Endothelial cell of umbilical vein (primary cell): ENCODE measurements around the gene SCNM1. TPM values are rescaled to one million over a fixed set of nuclear protein-coding genes. Genes with fewer than 3 reads are reported as not detected.

Experiments
- BruUV-seq: library from RNA; stranded (reverse); fragments of 400-500 nt; replicated peaks from 2 replicates; lab custom pipeline; 2021; lab: Mats Ljungman, UMichigan
- CTCF ChIA-PET: fragments of 300-600, 350-600 bp; sonication (Branson Sonifier 250); formaldehyde crosslinking; loops from one replicate; lab custom pipeline; 2021; ENCODE audit warnings: antibody characterized with exemption, inconsistent platforms; lab: Charles Lee
- POLR2A ChIA-PET: fragments of 300-600, 350-600 bp; sonication (Branson Sonifier 250); formaldehyde crosslinking; loops from one replicate; lab custom pipeline; 2021; ENCODE audit warnings: antibody characterized with exemption, inconsistent platforms; lab: Charles Lee
- DNase-seq: peaks from one replicate; pipeline ENCODE4 v3.0.0-alpha.2; 2011; ENCODE audit warnings: low read depth, low spot score
- FAIRE-seq: peaks from 2 replicates; lab custom pipeline; 2011; peaks lifted over from hg19 to GRCh38; lab: Jason Lieb, UNC
- H2AFZ ChIP-seq: 2 replicates; pipeline ENCODE4 v1.6.0; 2012; ENCODE audit warnings: low read depth, low read length, control low read depth, inconsistent platforms
- H3K27ac ChIP-seq: 2 replicates; pipeline ENCODE4 v1.5.1; 2011; ENCODE audit warnings: low read depth, mild to moderate bottlenecking, control low read depth, low read length, moderate library complexity; ENCODE audit not compliant: insufficient read depth
- H3K27me3 ChIP-seq, 2 experiments: 2 replicates each; pipeline versions ENCODE4 v1.6.0 to v1.6.1; 2011; ENCODE audit warnings: low read length in 2 of 2, mixed read lengths in 1 of 2; ENCODE audit not compliant: control insufficient read depth in 2 of 2, insufficient read depth in 2 of 2
- H3K36me3 ChIP-seq, 2 experiments: 2 replicates in 1 of 2; 3 replicates in 1 of 2; pipeline ENCODE4 v1.5.1; 2011; ENCODE audit warnings: low read length in 2 of 2, mild to moderate bottlenecking in 1 of 2, moderate library complexity in 1 of 2; ENCODE audit not compliant: control insufficient read depth in 2 of 2, insufficient read depth in 2 of 2; ENCODE audit errors: extremely low read depth in 1 of 2
- H3K4me1 ChIP-seq: 3 replicates; pipeline ENCODE4 v1.5.1; 2011; ENCODE audit warnings: mild to moderate bottlenecking, low read length; ENCODE audit not compliant: control insufficient read depth, insufficient read depth; ENCODE audit errors: extremely low read depth
- H3K4me2 ChIP-seq: 2 replicates; pipeline ENCODE4 v1.6.1; 2011; ENCODE audit warnings: low read length, control low read depth, mixed read lengths; ENCODE audit not compliant: insufficient read depth
- H3K4me3 ChIP-seq, 3 experiments: fragments of 200-600 bp in 1 of 3; sonication (generic), shearing (Covaris generic) in 1 of 3; replicated peaks in 1 of 3; 2 replicates each; pipeline ENCODE4 v1.5.1; 2011 to 2016; ENCODE audit warnings: control low read depth in 3 of 3, low read length in 3 of 3, mild to moderate bottlenecking in 2 of 3, inconsistent platforms in 1 of 3, low read depth in 1 of 3, moderate library complexity in 1 of 3; ENCODE audit not compliant: insufficient read depth in 1 of 3
- H3K79me2 ChIP-seq: 2 replicates; pipeline ENCODE4 v1.6.0; 2012; ENCODE audit warnings: low read length, inconsistent platforms; ENCODE audit not compliant: control insufficient read depth, insufficient read depth
- H3K9ac ChIP-seq: replicated peaks from 2 replicates; pipeline ENCODE3; 2011; ENCODE audit warnings: low read length, control low read depth; ENCODE audit not compliant: insufficient read depth; ENCODE audit errors: extremely low read depth
- H3K9me1 ChIP-seq: replicated peaks from 3 replicates; pipeline ENCODE4 v1.6.0; 2011; ENCODE audit warnings: mild to moderate bottlenecking, low read length; ENCODE audit not compliant: control insufficient read depth, insufficient read depth; ENCODE audit errors: extremely low read depth
- H3K9me3 ChIP-seq: replicated peaks from 2 replicates; pipeline ENCODE4 v1.5.1; 2012; ENCODE audit warnings: low read length, inconsistent platforms; ENCODE audit not compliant: control insufficient read depth, insufficient read depth
- H4K20me1 ChIP-seq: replicated peaks from 2 replicates; pipeline ENCODE3; 2011; ENCODE audit warnings: mild to moderate bottlenecking, low read length; ENCODE audit not compliant: control insufficient read depth, insufficient read depth; ENCODE audit errors: extremely low read depth
- CTCF ChIP-seq, 2 donors: IDR thresholded peaks; 1 replicate in 1 of 2; 2 replicates in 1 of 2; pipeline ENCODE4 v1.5.1; 2011; ENCODE audit warnings: low read length in 2 of 2, mild to moderate bottlenecking in 2 of 2, moderate library complexity in 2 of 2, control low read depth in 1 of 2, inconsistent platforms in 1 of 2, low read depth in 1 of 2; ENCODE audit not compliant: insufficient read depth in 1 of 2; ENCODE audit errors: extremely low read depth in 1 of 2
- EZH2 ChIP-seq: IDR thresholded peaks from 2 replicates; pipeline ENCODE4 v1.6.1; 2012; ENCODE audit warnings: borderline replicate concordance, low read depth, mild to moderate bottlenecking, moderate library complexity, low read length, inconsistent platforms; ENCODE audit not compliant: severe bottlenecking
- FOS ChIP-seq: IDR thresholded peaks from 2 replicates; pipeline ENCODE4 v1.6.1; 2011; ENCODE audit warnings: mild to moderate bottlenecking, low read length, moderate library complexity, borderline replicate concordance; ENCODE audit not compliant: insufficient read depth
- GATA2 ChIP-seq: IDR thresholded peaks from 2 replicates; pipeline ENCODE4 v1.7.0; 2011; ENCODE audit warnings: low read depth, mild to moderate bottlenecking, moderate library complexity, mixed read lengths, low read length; ENCODE audit not compliant: insufficient read length, insufficient read depth
- JUN ChIP-seq: IDR thresholded peaks from 2 replicates; pipeline ENCODE4 v1.6.1; 2011; ENCODE audit warnings: borderline replicate concordance, low read depth; ENCODE audit not compliant: insufficient read length, insufficient read depth
- MYC ChIP-seq: IDR thresholded peaks from one replicate; pipeline ENCODE4 v1.6.1; 2011; ENCODE audit warnings: mild to moderate bottlenecking, low read depth, low read length
- POLR2AphosphoS5 ChIP-seq: IDR thresholded peaks from 2 replicates; pipeline ENCODE4 v1.6.1; 2012; ENCODE audit warnings: low read depth, mild to moderate bottlenecking, control low read depth, low read length, moderate library complexity; ENCODE audit not compliant: insufficient read depth
- dilution Hi-C: fragments of 300-500 bp; cut with MboI; formaldehyde crosslinking; loops from one replicate; pipeline ENCODE4 v1.15.0; 2019; ENCODE audit warnings: low sequenced_read_pairs; ENCODE audit not compliant: extremely low pct_ligation_motif_present
- intact Hi-C: fragments of 100-400 bp; cut with micrococcal nuclease; formaldehyde crosslinking; loops from one replicate; pipeline ENCODE4 v1.10.0; 2022
- polyA plus RNA-seq, 4 experiments: library from polyadenylated mRNA; depleted of rRNA in 3 of 4; stranded (reverse) in 3 of 4; unstranded in 1 of 4; fragments of >200 nt; gene quantifications; 2 replicates each; pipeline versions ENCODE4 v1.2.1 to v1.2.3, GENCODE V29; 2011 to 2012; ENCODE audit warnings: missing spikeins in 1 of 4
- total RNA-seq: library from RNA; stranded (reverse); gene quantifications from 2 replicates; pipeline ENCODE4 v1.2.3, GENCODE V29; 2021

Gene SCNM1
- total and polyA plus RNA-seq, 2 donors (not counting 3 experiments of a cell fraction or from before 2014, with no cell fraction given) = 17.3 to 43.1 TPM

- H3K9ac ChIP-seq = no peak overlapping the region
- peaks cover 6% of the 10 kb centered on the region for H3K4me1 ChIP-seq
- peak overlapping the region; percentile 25 for H2AFZ ChIP-seq
- peaks cover 0 to 34% of the 10 kb centered on the region in 2 experiments for H3K36me3 ChIP-seq
- CTCF ChIA-PET = interaction anchor here (0.7 to 6.6 kb wide), 10 partner anchors 10 to 84 kb away, joined by 3 to 53 read pairs (median 4); partner anchors contain the start of genes C1orf56, GABPB2 and TNFAIP8L2
- intact Hi-C loops = no loop called here
- no peaks in the 10 kb centered on the region for H3K79me2 ChIP-seq
- no peak for TF ChIP-seq MYC
- no peak for TF ChIP-seq FOS
- TF ChIP-seq GATA2 = no peak
- TF ChIP-seq EZH2 = no peak
- no peak for TF ChIP-seq POLR2AphosphoS5
- no peak for TF ChIP-seq JUN
- no peak for TF ChIP-seq CTCF (IDR thresholded peaks at IDR 0.05; ENCODE audit: extremely low read depth in 1 of 2, insufficient read depth in 1 of 2, low read depth in 1 of 2, low read length in 2 of 2)
- no peaks in the 10 kb centered on the region for H3K27me3 ChIP-seq
- BruUV-seq = no TSS peak
- H3K27ac ChIP-seq = no peak overlapping the region
- H3K9me1 ChIP-seq = no peaks in the 10 kb centered on the region
- dilution Hi-C loops = no loop called here
- POLR2A ChIA-PET = no interaction called here
- DNase-seq (no peak), FAIRE-seq (no peak)
- H3K9me3 ChIP-seq = no peaks in the 10 kb centered on the region
- H3K4me2 ChIP-seq = peak overlapping the region; percentile 56
- no peak overlapping the region for H3K4me3 ChIP-seq
- H4K20me1 ChIP-seq = no peaks in the 10 kb centered on the region
These were observed 34.1 kb upstream of the SCNM1 start for GRCh38 chr1:151131701-151132334.
